ENCODE data around the gene HOXC6. TPM values are rescaled to one million over a fixed set of nuclear protein-coding genes. Genes with fewer than 3 reads are reported as not detected.

Gene HOXC6
- total RNA-seq, 5 donors from 2014 or later (not counting 1 experiment from before 2014, with no cell fraction given) = not detected

DNA sequence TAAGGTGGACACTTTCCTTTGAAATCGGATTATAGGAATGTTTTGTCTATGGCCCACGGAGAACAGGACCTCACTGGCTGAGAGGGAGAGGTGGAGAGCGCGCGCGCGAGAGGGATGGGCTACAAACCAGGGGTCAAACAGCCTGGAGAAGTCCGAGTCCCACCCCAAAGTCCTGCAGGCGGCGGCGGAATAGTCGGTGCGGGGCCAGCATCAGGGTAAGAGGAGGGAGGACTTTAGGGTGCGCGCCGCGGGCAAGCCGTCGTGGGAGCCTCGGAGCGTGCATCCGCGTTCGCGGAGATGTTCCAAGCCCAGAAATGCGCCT is 22.7 kb upstream of the HOXC6 start:
- H3K4me3 ChIP-seq (ENCODE audit: control insufficient read depth in 1 of 2, extremely low read depth in 1 of 2, low read length in 1 of 2) = no peak overlapping the region
- CTCF ChIA-PET = interaction anchor here (0.5 to 4.4 kb wide), 13 partner anchors 44 to 211 kb away, joined by 3 to 41 read pairs (median 4); no protein-coding TSS in a partner anchor
- no peaks in the 10 kb centered on the region for H3K36me3 Mint-ChIP-seq
- no peak for DNase-seq
- POLR2A ChIA-PET = no interaction called here
- peaks cover 78 to 94% of the 10 kb centered on the region in 2 donors for H3K27me3 Mint-ChIP-seq
- H3K4me1 ChIP-seq (ENCODE audit: control insufficient read depth in 1 of 2, extremely low read depth in 1 of 2, insufficient read depth in 2 of 2, low read length in 2 of 2) = peaks cover 0 to 35% of the 10 kb centered on the region in 2 experiments
- no peak for ATAC-seq (replicated peaks in 1 of 4)
- H3K4me3 Mint-ChIP-seq = peak overlapping the region in 1 of 3 donors; percentile 89
- peaks cover 20 to 30% (median 28%) of the 10 kb centered on the region in 3 donors for H3K4me1 Mint-ChIP-seq
- peaks cover 14 to 99% of the 10 kb centered on the region in 2 experiments for H3K27me3 ChIP-seq (replicated peaks in 1 of 2; ENCODE audit: control insufficient read depth in 2 of 2, extremely low read depth in 1 of 2, insufficient read depth in 2 of 2, low read length in 1 of 2)
- H3K36me3 ChIP-seq (ENCODE audit: control insufficient read depth in 2 of 2, extremely low read depth in 1 of 2, insufficient read depth in 1 of 2, low read length in 1 of 2) = no peaks in the 10 kb centered on the region
- H3K27ac ChIP-seq (ENCODE audit: low read length) = no peak overlapping the region
- no peaks in the 10 kb centered on the region for H3K9me3 Mint-ChIP-seq
- no peak overlapping the region for H3K27ac Mint-ChIP-seq
- WGBS (ENCODE audit: insufficient coverage) = 9% methylated on average over 21 of the region's 26 CpGs
- no peaks in the 10 kb centered on the region for H3K9me3 ChIP-seq

DNA sequence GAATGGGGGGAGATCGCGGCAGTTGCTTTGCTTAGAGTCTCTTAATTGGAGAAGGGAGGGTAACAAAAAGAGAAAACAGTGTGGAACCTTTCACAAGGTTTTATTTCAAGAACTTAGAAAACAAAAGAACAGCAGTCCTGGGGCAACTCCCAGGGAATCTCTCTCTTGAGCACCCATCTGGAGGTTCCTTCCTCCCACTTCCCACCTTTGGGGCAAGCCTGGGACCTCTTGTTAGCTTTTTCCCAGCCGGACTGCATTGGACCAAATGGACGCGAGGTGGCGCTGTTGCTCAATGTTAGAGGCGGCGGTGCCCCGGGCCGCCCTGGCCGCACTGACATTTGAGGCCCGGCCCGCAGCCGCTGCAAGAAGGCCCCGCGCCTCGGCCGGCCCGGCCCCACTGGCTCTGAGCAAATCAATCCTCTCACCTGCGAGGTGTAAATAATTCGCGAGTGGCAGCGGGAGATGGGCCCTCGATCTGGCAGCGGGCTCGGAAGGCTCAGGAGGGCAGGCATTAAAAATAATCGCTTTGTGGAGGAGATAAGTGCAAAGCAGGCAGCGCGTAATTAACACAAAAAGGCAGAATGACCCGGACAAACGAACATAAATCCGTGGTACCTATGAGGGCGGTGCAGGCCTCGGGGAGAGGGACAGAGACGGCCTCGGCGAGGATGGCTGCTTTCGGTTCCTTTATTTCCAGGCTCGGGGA is 22.2 kb upstream of the HOXC6 start:
- no peaks in the 10 kb centered on the region for H3K9me3 Mint-ChIP-seq
- peak overlapping the region in 1 of 2 donors; percentile 43 for H3K27ac Mint-ChIP-seq
- peaks cover 0 to 34% of the 10 kb centered on the region in 2 experiments for H3K4me1 ChIP-seq (ENCODE audit: control insufficient read depth in 1 of 2, extremely low read depth in 1 of 2, insufficient read depth in 2 of 2, low read length in 2 of 2)
- H3K4me3 Mint-ChIP-seq = peak overlapping the region; percentile 68 to 89 (median 71)
- ATAC-seq (replicated peaks in 1 of 4) (peak; percentile 74 to 82 (median 78)), DNase-seq (peak; percentile 42 to 92 (median 77))
- no peaks in the 10 kb centered on the region for H3K36me3 Mint-ChIP-seq
- POLR2A ChIA-PET = no interaction called here
- H3K9me3 ChIP-seq = no peaks in the 10 kb centered on the region
- peak overlapping the region; percentile 43 to 73 for H3K4me3 ChIP-seq (ENCODE audit: control insufficient read depth in 1 of 2, extremely low read depth in 1 of 2, low read length in 1 of 2)
- H3K27me3 Mint-ChIP-seq = peaks cover 79 to 93% of the 10 kb centered on the region in 2 donors
- no peak overlapping the region for H3K27ac ChIP-seq (ENCODE audit: low read length)
- 5% methylated on average over 37 of the region's 39 CpGs for WGBS (ENCODE audit: insufficient coverage)
- no peaks in the 10 kb centered on the region for H3K36me3 ChIP-seq (ENCODE audit: control insufficient read depth in 2 of 2, extremely low read depth in 1 of 2, insufficient read depth in 1 of 2, low read length in 1 of 2)
- H3K27me3 ChIP-seq (replicated peaks in 1 of 2; ENCODE audit: control insufficient read depth in 2 of 2, extremely low read depth in 1 of 2, insufficient read depth in 2 of 2, low read length in 1 of 2) = peaks cover 13 to 99% of the 10 kb centered on the region in 2 experiments
- CTCF ChIA-PET = interaction anchor here (0.5 to 4.4 kb wide), 14 partner anchors 44 to 210 kb away, joined by 3 to 41 read pairs (median 4); no protein-coding TSS in a partner anchor
- H3K4me1 Mint-ChIP-seq = peaks cover 23 to 32% (median 30%) of the 10 kb centered on the region in 3 donors

DNA sequence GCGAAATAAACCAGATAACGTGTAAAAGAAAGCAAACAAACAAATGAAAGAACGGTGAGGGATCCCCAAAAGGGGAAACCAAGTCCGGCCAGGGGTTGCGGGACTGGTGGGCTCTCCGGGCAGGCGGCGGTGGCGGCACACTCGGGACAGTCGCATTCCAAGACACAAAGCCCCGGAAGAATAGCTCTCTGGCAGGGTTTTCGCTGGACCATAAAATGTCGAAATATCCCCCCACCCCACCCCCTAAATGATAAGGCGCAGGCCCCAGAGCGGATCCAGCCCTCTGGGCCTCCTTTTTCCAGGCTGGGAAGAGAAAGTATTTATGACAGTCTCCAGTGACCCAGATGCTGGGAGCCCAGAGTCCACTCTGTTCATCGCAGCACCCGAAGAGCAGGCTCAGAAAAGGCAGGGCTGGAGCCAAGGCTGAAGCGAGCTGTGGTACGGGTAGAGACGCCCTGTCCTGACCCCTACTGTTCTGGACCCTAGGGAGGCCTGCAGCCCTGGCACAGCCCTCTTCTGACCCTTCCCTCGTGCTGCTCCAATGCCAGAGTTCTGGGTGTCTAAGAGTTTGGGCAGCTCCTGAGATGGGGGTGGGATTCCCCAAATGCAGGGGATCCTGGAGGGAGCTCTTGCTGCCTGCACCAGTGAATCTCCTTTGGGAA is 21.6 kb upstream of the HOXC6 start:
- ATAC-seq (replicated peaks in 1 of 4) = no peak
- peak overlapping the region in 1 of 2 donors; percentile 43 for H3K27ac Mint-ChIP-seq
- peak overlapping the region; percentile 68 to 89 (median 71) for H3K4me3 Mint-ChIP-seq
- H3K4me1 Mint-ChIP-seq = peaks cover 30 to 39% (median 37%) of the 10 kb centered on the region in 3 donors
- ChIA-PET POLR2A (interaction anchor here in 1 of 2 donors (0.6 kb wide), 1 partner anchor 273 kb away, joined by 3 read pairs; the partner anchor contains the start of gene CBX5), CTCF (interaction anchor here (0.6 to 4.4 kb wide), 15 partner anchors 26 to 601 kb away, joined by 3 to 41 read pairs (median 4); no protein-coding TSS in a partner anchor)
- no peaks in the 10 kb centered on the region for H3K9me3 Mint-ChIP-seq
- Histone ChIP-seq H3K9me3 (no peaks in the 10 kb centered on the region), H3K36me3 (ENCODE audit: control insufficient read depth in 2 of 2, extremely low read depth in 1 of 2, insufficient read depth in 1 of 2, low read length in 1 of 2) (no peaks in the 10 kb centered on the region), H3K4me3 (ENCODE audit: control insufficient read depth in 1 of 2, extremely low read depth in 1 of 2, low read length in 1 of 2) (peak overlapping the region; percentile 43 to 73), H3K27me3 (replicated peaks in 1 of 2; ENCODE audit: control insufficient read depth in 2 of 2, extremely low read depth in 1 of 2, insufficient read depth in 2 of 2, low read length in 1 of 2) (peaks cover 15 to 99% of the 10 kb centered on the region in 2 experiments), H3K4me1 (ENCODE audit: control insufficient read depth in 1 of 2, extremely low read depth in 1 of 2, insufficient read depth in 2 of 2, low read length in 2 of 2) (peaks cover 0 to 35% of the 10 kb centered on the region in 2 experiments), H3K27ac (ENCODE audit: low read length) (no peak overlapping the region)
- H3K36me3 Mint-ChIP-seq = no peaks in the 10 kb centered on the region
- DNase-seq = no peak
- WGBS (ENCODE audit: insufficient coverage) = 11% methylated on average over 12 of the region's 22 CpGs
- peaks cover 79 to 93% of the 10 kb centered on the region in 2 donors for H3K27me3 Mint-ChIP-seq

DNA sequence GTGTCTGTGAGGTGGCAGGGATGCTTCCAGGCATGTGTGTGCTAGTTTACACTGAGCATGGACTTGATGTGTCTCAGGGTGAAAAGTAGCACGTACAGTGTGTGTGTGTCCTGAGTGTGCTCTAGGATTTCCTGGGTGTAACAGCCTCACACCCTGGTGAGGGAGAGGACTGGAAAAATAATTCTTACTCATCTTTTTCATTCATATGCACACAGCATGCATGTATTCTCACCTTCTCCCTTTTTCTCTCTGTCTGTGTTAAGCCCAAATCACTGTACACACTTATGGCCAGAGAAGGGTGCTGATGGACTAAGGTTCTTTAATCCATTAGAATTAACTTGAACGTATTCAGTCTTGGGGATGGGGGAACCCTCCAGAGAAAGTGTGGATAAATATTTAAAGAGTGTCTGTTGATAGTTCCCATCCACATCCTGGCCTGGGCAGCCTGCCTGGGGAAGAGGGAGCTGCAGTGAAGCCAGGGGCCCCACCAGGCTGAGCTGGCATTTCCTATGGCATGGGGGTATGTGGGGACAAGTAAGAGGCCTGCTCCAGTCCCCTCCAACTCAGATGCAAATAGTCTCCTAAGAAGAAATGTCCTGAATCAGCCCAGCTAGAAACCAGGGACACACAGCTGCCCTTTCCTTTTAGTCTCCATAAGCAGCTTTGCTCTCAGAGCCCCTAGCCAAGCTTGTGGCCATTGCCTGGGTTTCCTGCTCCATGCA is 20.5 kb upstream of the HOXC6 start:
- Mint-ChIP-seq H3K9me3 (no peaks in the 10 kb centered on the region), H3K36me3 (no peaks in the 10 kb centered on the region), H3K27ac (no peak overlapping the region), H3K4me3 (peak overlapping the region in 1 of 3 donors; percentile 89), H3K4me1 (peaks cover 30 to 39% (median 37%) of the 10 kb centered on the region in 3 donors), H3K27me3 (peaks cover 78 to 92% of the 10 kb centered on the region in 2 donors)
- peaks cover 15 to 93% of the 10 kb centered on the region in 2 experiments for H3K27me3 ChIP-seq (replicated peaks in 1 of 2; ENCODE audit: control insufficient read depth in 2 of 2, extremely low read depth in 1 of 2, insufficient read depth in 2 of 2, low read length in 1 of 2)
- no CpG with 5 or more reads among the region's 2 CpGs for WGBS (ENCODE audit: insufficient coverage)
- no peak overlapping the region for H3K27ac ChIP-seq (ENCODE audit: low read length)
- no peaks in the 10 kb centered on the region for H3K9me3 ChIP-seq
- no peaks in the 10 kb centered on the region for H3K36me3 ChIP-seq (ENCODE audit: control insufficient read depth in 2 of 2, extremely low read depth in 1 of 2, insufficient read depth in 1 of 2, low read length in 1 of 2)
- peaks cover 0 to 35% of the 10 kb centered on the region in 2 experiments for H3K4me1 ChIP-seq (ENCODE audit: control insufficient read depth in 1 of 2, extremely low read depth in 1 of 2, insufficient read depth in 2 of 2, low read length in 2 of 2)
- CTCF ChIA-PET = interaction anchor here (0.5 to 4.4 kb wide), 9 partner anchors 10 to 204 kb away, joined by 3 to 41 read pairs (median 10); no protein-coding TSS in a partner anchor
- no peak for DNase-seq
- no peak for ATAC-seq (replicated peaks in 1 of 4)
- POLR2A ChIA-PET = no interaction called here
- no peak overlapping the region for H3K4me3 ChIP-seq (ENCODE audit: control insufficient read depth in 1 of 2, extremely low read depth in 1 of 2, low read length in 1 of 2)

DNA sequence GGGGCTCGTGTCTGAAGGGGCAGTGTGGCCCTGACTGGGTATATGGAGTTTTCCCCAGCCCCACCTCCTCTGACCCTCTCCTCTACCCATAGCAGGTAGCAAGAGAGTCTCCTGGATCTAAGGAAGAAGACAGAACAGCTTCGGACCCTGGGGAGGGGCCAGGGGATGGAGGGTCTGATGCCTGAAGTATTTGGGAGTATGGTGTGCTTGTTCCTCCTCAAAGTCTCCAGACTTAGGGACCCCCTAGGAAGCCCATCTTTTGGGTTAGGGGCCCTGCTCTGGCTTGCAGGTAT is 20.0 kb upstream of the HOXC6 start:
- no peaks in the 10 kb centered on the region for H3K9me3 Mint-ChIP-seq
- H3K27ac Mint-ChIP-seq = no peak overlapping the region
- ChIA-PET POLR2A (no interaction called here), CTCF (interaction anchor here (0.9 to 4.4 kb wide), 6 partner anchors 15 to 198 kb away, joined by 3 to 41 read pairs (median 17); no protein-coding TSS in a partner anchor)
- Histone ChIP-seq H3K36me3 (ENCODE audit: control insufficient read depth in 2 of 2, extremely low read depth in 1 of 2, insufficient read depth in 1 of 2, low read length in 1 of 2) (no peaks in the 10 kb centered on the region), H3K9me3 (no peaks in the 10 kb centered on the region), H3K27ac (ENCODE audit: low read length) (no peak overlapping the region), H3K27me3 (replicated peaks in 1 of 2; ENCODE audit: control insufficient read depth in 2 of 2, extremely low read depth in 1 of 2, insufficient read depth in 2 of 2, low read length in 1 of 2) (peaks cover 15 to 93% of the 10 kb centered on the region in 2 experiments), H3K4me3 (ENCODE audit: control insufficient read depth in 1 of 2, extremely low read depth in 1 of 2, low read length in 1 of 2) (no peak overlapping the region), H3K4me1 (ENCODE audit: control insufficient read depth in 1 of 2, extremely low read depth in 1 of 2, insufficient read depth in 2 of 2, low read length in 2 of 2) (peaks cover 0 to 35% of the 10 kb centered on the region in 2 experiments)
- peaks cover 30 to 39% (median 37%) of the 10 kb centered on the region in 3 donors for H3K4me1 Mint-ChIP-seq
- no peak for ATAC-seq (replicated peaks in 1 of 4)
- no peak for DNase-seq
- peak overlapping the region in 1 of 3 donors; percentile 49 for H3K4me3 Mint-ChIP-seq
- peaks cover 76 to 92% of the 10 kb centered on the region in 2 donors for H3K27me3 Mint-ChIP-seq
- H3K36me3 Mint-ChIP-seq = no peaks in the 10 kb centered on the region
- no CpG with 5 or more reads among the region's 2 CpGs for WGBS (ENCODE audit: insufficient coverage)

Measured in T-cell (primary cell).